Kasumi-1 (cell line): Measurements from ENCODE around the gene SNX22.

Experiments used
- DNase-seq, 2 experiments: peaks; one replicate each; lab custom pipeline; 2025; lab: John Stamatoyannopoulos, UW

SNX22 gene

DNA sequence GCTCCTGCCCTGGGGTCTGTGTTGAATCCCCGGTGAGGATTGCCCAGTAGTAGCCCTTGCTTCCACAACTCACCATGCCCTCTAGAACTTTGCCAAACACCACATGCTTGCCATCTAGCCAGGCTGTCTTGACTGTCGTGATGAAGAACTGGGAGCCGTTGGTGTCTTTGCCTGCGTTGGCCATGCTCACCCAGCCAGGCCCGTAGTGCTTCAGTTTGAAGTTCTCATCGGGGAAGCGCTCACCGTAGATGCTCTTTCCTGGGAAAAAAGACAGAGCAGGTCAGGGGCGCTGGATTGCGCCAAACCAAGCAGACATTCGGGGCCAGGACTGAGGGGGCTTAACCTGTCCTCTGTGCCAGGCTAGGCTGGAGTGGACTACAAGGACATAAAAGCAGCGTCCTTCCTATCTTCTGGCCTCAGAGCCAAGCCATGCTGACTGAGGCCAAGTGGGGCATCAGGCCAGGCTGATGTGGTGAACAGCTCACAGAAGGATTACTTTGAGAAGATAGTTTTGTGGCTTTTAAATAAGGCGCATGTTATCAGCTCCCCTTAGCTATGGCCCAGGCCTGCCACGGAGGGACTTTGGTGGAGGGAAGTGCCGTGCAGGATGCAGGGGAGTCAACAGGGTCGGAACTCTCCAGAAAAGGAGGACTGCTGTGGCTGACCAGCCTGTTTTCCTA is 5.3 kb downstream of the SNX22 start:
- no peak for DNase-seq

DNA sequence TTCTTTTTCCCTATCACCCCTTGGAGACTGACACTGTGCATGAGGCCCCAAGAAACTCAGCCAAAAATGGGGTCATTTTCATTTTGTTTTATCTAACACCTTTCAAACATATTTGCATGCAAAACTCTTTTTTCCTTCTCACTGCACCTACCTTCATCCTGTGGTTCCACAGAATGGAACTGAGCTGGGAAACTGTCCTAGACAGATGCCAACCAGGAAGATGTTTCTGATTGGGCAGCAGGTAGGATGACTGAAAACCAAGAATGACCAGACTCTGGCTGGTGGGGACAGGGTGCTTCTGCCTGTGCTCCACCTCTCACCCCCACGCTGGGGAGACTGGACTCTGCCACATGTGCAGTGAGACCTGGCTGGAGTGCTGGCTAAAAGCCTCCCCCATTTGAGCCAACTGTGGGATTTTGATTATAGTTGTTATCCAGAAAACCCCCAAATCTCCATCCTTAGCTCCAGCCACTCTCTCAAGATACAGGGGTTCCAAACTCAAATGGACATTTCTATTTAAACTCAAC is 6.1 kb downstream of the SNX22 start:
- DNase-seq, result no peak

DNA sequence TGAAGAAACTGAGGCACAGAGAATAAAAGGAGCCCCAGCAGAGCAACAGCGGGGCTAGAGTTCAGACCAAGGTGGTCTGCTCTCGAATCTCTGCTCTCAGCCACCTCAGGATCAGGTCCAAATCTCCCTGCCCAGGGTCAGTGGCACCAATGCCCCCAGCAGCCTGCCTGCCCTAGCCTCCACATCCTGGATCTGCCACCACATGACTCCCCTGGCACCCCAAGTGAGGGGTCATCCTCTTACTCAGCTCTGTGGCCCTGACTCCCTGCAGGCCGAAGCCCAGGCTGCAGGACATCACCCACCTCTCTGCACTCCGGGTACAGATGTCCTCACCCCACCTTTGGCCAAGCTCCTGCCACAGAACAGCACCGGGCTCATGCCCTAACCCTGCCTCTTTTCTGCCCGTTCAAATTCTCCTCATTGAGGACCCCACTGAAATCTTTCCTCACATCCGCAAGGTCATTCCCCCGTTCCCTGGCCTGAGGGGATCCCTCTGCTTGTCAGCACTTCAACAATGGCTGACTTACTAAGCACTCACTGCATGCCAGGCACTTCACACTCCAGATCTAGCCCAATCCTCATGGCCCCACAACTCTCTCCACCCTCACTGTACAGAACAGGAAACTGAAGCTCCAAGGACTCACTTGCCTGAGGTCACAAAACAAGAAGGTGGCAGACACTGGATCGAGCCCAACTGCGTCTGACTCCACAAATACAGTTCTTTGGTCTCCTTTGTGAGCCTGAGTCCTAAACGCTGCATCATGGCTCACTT is 7.0 kb downstream of the SNX22 start:
- DNase-seq, result no peak

DNA sequence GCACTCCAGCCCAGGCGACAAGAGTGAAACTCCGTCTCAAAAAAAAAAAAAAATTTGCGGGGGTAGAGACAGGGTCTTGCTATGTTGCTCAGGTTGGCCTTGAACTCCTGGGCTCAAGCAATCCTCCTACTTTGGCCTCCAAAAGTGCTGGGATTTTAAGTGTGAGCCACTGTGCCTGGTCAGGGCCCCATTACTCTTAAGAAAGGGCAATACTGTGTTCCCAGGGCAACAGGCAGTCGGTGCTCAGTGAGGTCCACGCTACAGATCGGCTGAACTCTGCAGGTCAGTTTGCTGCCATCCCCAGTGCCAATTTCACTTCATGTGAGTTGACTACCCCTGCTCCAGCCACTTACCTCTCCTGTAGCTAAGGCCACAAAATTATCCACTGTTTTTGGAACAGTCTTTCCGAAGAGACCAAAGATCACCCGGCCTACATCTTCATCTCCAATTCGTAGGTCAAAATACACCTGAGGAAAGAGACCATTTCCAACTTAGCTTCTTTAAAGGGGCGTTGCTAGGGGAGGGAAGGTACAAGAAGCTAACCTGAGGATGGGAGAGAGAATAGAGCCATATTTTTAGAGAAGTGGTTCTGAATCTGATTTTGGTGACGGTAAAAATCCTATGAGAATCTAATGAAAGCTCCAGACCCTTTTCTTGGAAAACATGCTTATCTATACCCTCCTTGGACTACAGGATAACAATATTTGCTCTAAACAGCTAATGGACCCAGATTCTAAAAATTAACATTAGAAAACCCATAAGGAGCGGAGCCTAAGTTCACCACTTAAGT is 10.4 kb downstream of the SNX22 start:
- DNase-seq, result no peak

DNA sequence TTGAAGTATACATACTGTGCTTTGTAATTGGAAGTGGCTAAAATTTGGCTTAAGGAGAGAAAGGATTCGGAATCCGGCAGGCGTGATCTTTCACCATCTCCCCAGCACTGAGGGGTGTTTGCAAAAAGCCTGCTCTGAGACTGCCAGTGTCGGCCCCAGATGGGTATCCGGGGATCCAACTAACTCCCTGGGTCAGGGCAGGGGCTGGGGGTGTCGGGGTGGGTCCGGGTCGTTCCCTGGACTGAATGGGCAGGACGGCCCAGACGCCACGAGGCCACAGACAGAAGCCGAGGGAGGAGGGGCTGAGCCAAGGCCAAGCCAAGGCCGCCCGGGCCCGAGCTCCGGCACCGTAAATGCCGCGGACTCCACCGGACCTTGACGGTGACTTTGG is 10.9 kb downstream of the SNX22 start:
- no peak for DNase-seq

DNA sequence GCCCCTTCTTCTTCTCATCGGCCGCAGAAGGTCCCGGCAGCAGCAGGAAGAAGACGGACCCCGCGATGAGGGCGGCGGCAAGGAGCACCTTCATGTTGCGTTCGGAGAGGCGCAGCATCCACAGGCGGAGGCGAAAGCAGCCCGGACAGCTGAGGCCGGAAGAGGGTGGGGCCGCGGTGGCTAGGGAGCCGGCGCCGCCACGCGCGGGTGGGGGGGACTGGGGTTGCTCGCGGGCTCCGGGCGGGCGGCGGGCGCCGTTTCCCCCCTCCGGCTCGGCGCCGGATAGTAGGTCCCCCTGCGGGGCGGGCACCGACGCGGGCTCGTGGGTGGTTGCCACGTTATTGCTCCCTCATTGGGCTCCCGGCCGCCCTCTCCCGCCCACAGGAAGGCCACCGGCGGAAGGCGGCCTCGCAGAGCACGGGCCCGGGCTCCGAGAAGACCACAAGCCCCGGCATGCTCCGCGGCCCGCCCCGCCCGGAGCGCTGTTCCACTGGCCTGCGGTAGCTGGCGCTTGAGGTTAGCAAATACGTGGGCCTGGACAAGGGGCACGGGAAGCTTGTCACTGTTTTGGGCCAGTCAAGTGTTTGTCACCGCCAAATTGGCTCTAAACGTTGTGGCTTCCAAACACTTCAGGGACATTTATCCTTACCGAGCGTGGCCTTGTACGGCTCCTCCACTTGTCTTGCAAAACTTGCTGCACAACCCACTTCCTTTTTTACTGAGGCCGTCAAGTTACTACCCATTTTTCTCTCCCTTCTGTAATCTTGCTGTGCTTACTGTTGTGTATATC is 11.5 kb downstream of the SNX22 start, which contains the start of gene PPIB:
TSS of gene PPIB (minus strand) at position 154 of the 790 bp plus-strand sequence. CDS start at position 118, 36 bp downstream.
- DNase-seq, result peak; percentile 95 to 96

DNA sequence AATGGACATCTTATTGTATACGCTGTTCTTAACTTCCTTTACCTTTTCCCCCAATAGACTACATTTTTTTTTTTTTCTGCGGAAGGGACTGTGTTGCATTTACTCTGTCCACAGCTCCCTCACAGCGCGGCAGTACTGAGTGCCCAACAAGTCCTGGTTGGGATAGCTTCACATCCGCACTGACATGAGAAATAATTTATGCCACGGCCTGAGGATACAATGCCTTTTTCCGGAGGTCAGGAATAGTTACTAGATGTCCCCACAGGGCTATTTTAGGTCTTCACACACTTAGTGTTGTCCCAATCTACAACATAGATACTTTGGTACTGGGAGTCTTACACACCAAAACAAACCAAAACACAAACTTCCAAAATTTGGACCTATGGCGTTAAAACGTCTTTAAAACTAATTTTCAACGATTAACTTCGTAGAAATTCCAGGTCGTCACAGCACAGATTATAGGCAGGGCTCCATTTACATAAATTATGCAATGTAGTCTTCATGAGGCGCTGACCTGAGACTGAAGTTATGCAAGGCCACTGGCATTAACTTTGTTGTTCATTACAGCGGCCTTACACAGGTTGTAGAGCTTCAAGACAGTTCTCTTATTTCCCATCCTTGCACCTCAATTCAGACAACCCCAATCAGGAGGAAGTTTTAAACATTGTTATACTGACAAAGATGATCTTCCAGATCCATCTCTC is 12.3 kb downstream of the SNX22 start:
- no peak for DNase-seq

DNA sequence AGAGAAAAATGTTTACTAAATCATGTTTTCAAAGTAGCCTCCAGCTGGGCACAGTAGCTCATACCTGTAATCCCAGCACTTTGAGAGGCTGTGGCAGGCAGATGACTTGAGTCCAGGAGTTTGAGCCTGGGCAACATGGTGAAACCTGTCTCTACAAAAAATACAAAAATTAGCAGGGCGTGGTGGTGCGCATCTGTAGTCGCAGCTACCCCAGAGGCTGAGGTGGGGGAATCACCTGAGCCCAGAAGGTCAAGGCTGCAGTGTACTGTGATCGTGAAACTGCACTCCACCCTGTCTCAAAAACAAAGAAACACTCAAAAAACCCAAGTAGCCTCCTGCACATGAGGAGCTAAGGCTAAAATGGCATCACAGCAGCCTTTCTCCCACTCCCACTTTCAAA is 12.9 kb downstream of the SNX22 start:
- DNase-seq, result no peak

DNA sequence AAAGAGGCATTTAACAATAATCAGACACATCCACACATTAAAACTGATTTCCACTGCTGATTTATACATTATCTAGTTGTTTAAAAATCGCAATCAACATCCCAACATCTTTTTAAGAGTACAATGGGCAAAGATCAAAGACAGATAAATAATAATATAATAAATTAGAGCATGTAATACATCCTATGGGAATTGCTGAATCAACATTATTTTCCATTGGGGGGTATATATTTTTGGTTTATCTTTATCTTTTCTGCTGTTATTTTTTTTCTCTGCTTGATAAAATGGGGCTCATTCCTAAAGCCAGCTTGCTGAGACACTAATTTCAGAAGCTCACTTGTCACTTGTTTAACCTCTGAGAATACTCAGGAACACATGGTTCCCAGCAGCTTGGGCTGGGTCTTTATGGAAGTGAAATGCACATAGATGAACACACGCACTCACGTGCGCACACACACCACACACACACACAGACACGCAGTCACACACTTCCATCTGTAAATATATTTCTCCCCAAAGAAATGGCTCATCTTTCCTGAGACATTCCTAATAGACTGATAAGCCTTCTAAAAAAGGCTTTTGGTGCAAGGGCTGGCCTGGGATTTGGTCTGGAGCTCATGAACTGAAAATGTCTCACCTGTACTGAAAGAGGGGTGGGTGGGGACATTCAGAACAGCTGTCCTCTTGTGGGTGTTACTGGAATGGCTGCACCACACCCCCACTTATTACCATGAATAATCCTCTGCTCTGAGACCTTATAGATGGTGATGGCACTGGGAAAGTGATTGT is 14.8 kb downstream of the SNX22 start:
- DNase-seq, result no peak

DNA sequence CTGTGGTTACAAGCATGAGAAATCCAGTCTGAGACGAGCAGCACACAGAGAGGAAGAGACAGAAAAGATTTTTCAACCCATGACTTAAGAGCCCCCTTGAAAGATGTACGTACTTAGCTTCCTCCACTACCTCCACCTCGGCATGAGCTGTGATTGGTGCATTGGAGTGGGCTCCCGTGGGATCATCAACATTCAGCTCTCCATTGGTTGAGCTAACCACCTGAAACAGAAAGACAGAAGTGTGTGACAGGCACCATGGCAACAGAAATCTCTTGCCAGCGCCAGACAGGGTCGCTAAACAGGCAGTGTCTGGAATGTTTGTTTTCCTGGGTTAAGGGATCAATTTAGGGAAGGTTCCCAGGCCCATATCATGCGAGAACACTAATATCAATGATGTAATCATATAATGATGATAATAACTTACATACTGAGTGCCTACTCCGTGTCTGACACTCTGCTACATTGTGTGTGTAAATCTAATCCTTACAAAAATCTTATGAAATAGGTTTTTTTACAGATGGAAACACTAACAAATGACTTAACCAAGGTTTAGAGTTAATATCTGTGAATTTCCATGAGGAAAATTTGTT is 28.8 kb downstream of the SNX22 start:
- DNase-seq, result no peak

DNA sequence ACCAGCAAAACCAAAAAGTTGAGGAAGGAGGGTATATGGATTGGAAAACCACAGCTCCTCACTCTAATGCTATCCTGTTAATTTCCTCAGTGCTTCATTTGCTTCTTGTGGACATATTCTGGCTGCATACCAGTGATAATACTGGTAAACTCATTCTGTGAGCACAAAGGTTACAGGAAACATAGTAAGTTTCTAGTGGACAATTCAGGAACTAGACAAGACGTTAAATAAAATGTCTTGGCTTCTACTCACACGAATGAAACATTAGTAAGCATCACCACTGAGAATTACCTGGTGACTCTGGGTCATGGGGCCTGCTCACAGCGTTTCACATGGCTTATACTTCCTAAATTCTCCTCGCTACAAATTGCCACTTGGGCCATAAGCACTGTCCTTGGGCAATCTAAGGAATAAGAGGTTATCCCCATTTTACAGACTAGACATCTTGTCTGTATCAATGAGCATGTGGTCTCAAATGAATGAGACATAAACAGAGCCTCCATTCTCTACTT is 31.4 kb downstream of the SNX22 start:
- no peak for DNase-seq

DNA sequence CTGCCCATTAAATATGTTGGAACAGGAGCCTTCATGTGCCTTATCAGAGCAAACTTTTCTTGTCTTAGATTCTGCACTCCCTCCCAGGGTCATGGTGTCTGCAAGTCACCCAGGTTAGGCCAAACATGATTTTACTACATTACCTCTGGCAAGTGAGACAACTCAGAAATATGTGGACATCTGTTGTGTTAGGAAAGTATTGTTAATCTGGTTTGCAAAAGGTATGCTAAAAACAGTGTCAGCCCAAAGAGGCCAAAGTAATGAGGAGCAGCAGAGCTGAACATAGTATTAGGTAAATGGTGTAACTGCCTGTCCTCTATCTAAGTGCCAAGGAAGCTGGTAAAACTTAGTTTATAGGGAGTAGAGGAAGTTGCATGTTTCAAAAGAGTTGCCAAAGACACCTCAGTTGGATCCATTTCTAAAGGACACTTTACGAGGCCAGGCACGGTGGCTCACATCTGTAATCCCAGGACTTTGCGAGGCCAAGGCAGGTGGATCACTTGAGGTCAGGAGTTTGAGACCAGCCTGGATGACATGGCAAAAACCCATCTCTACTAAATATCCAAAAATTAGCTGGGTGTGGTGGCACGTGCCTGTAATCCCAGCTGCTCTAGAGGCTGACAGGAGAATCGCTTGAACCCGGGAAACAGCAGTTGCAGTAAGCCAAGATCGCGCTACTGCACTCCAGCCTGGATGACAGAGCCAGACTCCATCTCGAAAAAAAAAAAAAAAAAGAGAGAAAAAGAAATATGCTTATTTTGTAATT is 33.8 kb downstream of the SNX22 start:
- DNase-seq, result no peak

DNA sequence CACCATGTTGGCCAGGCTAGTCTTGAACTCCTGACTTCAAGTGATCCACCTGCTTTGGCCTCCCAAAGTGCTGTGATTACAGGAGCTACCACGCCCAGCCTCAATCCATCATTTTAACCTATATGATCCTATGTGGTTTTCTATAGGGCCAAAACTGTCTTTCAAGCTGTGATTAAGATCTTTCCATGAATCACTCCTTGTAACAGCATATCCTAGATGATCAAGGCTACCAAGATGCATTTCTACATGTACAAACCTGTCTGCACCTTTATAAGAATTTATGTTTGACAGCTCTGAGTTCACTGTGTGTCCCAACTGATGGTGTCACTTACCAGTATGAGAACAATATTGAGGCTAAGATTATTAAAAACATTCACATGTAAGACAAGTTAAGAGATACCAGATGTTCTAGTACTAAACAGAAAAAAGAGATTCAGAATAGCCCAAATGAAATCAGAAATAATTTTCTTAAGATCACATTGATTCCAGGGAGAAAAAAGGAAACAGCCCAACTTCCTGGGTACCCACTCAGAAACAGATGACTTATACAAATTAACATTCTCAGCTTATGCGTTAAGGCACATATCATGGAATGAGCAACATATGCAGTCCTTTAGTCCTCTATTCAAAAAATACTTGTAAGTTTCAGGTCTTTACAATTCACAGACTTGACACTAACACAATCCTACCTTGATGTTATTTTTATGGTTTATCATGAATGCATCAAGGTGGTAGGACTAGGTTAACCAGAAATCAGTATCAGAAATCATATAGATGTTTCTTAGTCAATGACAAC is 36.1 kb downstream of the SNX22 start:
- DNase-seq, result no peak

DNA sequence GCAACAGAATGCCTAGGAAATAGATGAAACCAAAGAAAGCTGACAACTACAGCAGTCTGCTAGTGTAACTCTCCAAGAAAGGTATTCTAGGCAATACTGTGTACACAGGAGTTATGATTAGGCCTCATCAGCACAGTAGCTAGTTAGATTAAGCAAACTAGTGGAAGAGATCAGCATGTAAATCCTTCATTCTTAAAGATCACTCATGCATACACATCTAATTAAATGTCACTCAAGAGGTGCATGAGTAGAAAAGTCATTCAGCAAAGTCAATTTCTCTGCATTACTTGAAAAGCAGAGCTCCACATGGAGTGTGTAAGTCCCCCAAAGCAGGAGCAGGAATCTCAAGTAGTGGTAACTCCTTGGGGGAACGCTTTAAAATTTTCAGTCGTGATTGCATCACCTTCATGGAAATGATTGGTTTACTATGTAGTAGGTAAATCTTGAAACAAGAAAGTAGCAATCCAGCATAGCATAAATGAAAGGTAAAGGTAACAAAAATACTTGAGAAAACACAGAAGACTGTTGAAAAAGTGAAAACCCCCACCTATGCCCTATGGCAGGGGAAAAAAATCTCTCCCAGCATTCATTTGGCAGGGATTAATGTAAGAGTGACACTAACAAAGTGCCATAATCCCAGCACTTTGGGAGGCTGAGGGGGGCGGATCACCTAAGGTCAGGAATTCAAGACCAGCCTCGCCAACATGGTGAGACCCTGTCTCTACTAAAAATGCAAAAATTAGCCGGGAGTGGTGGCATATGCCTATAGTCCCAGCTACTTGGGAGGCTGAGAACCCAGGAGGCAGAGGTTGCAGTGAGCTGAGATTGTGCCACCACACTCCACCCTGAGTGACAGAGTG is 40.7 kb downstream of the SNX22 start:
- no peak for DNase-seq

DNA sequence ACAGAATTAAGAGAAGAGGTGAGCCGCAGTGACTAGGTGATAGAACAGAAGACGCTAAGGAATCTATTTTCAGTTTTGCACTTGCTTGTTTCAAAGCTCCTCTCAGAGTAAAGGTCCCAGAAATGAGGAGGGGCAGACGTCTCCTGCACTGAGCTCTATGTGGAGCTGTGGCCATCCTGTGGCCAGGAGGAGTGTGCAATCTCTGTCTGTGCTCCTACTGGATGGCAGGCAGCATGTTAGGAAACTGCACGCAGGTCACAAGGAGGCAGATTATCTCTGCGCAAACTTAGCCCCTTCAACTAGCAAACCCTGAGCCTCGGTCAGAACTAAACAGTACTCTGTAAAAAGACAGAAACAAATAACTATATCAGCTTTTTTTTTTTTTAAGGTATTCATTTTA is 42.4 kb downstream of the SNX22 start:
- no peak for DNase-seq

DNA sequence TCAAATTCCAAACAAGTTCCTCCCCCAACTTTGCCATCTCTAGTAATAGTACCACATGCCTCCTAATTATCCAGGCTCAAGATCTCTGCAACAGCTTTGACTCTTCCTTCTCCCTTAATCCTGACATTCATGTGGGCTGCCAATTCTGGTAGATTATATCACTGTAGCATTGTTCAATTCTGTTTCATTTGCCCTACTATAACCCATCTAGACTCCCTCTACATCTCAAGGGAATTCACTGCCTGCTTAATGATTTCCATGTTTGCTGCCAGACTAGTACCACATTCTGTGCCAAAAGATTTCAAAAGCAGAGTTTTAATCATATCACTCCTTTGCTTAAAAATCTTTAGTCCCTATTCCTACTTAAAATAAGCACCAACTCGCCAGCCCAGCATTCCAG is 45.9 kb downstream of the SNX22 start:
- DNase-seq, result no peak

DNA sequence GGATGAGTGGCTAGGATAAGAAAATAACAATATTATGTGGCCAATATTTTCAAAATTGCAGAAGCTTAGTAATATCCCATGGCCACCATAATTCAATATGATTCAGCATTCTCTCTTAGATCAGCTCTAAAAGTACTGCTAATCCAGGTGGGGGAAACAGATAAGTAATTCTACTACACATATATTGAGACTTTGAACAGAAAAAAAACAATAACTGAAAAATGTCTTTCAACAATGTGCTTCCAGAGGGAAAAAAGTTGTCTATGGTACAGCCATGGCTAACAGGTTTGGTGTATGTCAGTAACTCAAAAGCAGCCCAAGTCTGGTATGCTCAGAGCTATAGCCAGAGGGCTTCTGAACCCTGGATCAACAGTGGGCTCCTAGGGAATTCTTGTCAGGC is 53.7 kb downstream of the SNX22 start:
- no peak for DNase-seq
